Endodermal cell (in vitro differentiated cells): Measurements from ENCODE around the gene BEST4. TPM values are rescaled to one million over a fixed set of nuclear protein-coding genes. Genes with fewer than 3 reads are reported as not detected.

Source experiments
- DNase-seq: peaks from one replicate; pipeline ENCODE4 v3.0.0-alpha.2; 2017
- H3K27ac ChIP-seq: 2 replicates; pipeline ENCODE4 v1.5.1; 2013; ENCODE audit warnings: mild to moderate bottlenecking, low read depth, low read length, moderate library complexity
- H3K27me3 ChIP-seq: 2 replicates; pipeline ENCODE4 v1.6.1; 2013; ENCODE audit warnings: mild to moderate bottlenecking, low read length, moderate library complexity; ENCODE audit not compliant: insufficient read depth, control insufficient read depth, poor library complexity, severe bottlenecking
- H3K36me3 ChIP-seq: 2 replicates; pipeline ENCODE4 v1.7.0; 2013; ENCODE audit warnings: mild to moderate bottlenecking, low read length, moderate library complexity; ENCODE audit not compliant: control insufficient read depth, insufficient read depth
- H3K4me1 ChIP-seq: one replicate; pipeline ENCODE4 v1.7.0; 2013; ENCODE audit warnings: low read length; ENCODE audit not compliant: control insufficient read depth, insufficient read depth
- H3K4me3 ChIP-seq: 2 replicates; pipeline ENCODE4 v1.5.1; 2013; ENCODE audit warnings: mild to moderate bottlenecking, low read length, moderate library complexity
- H3K9ac ChIP-seq: 2 replicates; pipeline ENCODE4 v1.6.1; 2013; ENCODE audit warnings: mild to moderate bottlenecking, low read length, moderate library complexity; ENCODE audit not compliant: poor library complexity, severe bottlenecking; ENCODE audit errors: extremely low read depth
- H3K9me3 ChIP-seq: 2 replicates; pipeline ENCODE4 v1.6.1; 2013; ENCODE audit warnings: mild to moderate bottlenecking, low read length, moderate library complexity; ENCODE audit not compliant: control insufficient read depth
- H3K27ac Mint-ChIP-seq: 2 replicates; pipeline ENCODE4 v1.8.0; 2020; ENCODE audit warnings: mixed read lengths
- H3K27me3 Mint-ChIP-seq: 2 replicates; pipeline ENCODE4 v1.8.0; 2021; ENCODE audit warnings: mild to moderate bottlenecking, mixed read lengths; ENCODE audit not compliant: insufficient read depth
- H3K36me3 Mint-ChIP-seq: 2 replicates; pipeline ENCODE4 v1.8.0; 2020; ENCODE audit warnings: low read depth, mixed read lengths
- H3K4me1 Mint-ChIP-seq: 2 replicates; pipeline ENCODE4 v1.8.0; 2020; ENCODE audit warnings: mixed read lengths
- H3K4me3 Mint-ChIP-seq: 2 replicates; pipeline ENCODE4 v1.8.0; 2020; ENCODE audit warnings: mild to moderate bottlenecking, moderate library complexity, mixed read lengths
- H3K9me3 Mint-ChIP-seq: 2 replicates; pipeline ENCODE4 v1.8.0; 2020; ENCODE audit warnings: mild to moderate bottlenecking, mixed read lengths
- CTCF ChIP-seq: fragments of 200-600 bp; sonication (generic); conservative IDR thresholded peaks from 2 replicates; pipeline ENCODE4 v1.5.0; 2021; ENCODE audit warnings: antibody characterized with exemption, mild to moderate bottlenecking
- WGBS, 2 experiments: methylation state at CpG; one replicate each; pipeline versions ENCODE4 v1.1.5 to v1.1.7; 2013; ENCODE audit warnings: missing lambda C conversion rate in 2 of 2, mixed read lengths in 1 of 2; ENCODE audit not compliant: insufficient coverage in 1 of 2, insufficient read length in 1 of 2; 5-methylcytosine and 5-hydroxymethylcytosine counted together
- total RNA-seq, 2 donors: library from RNA; stranded (reverse); fragmentation: NEBNext Ultra II Directional in 1 of 2; extraction: Animal tissue kit (Norgen Biotek cat#: 25700) in 1 of 2; gene quantifications; 2 replicates in 1 of 2; 3 replicates in 1 of 2; pipeline ENCODE4 v1.2.1, GENCODE V29; 2021

BEST4 gene
- total RNA-seq, 2 donors from 2014 or later = 1.6 to 2.3 TPM

- Histone ChIP-seq H3K4me3 (no peak overlapping the region), H3K27me3 (no peaks in the 10 kb centered on the region), H3K9me3 (no peaks in the 10 kb centered on the region), H3K4me1 (no peaks in the 10 kb centered on the region), H3K9ac (no peak overlapping the region), H3K27ac (no peak overlapping the region), H3K36me3 (no peaks in the 10 kb centered on the region)
- H3K9me3 Mint-ChIP-seq = peaks cover 1% of the 10 kb centered on the region
- H3K36me3 Mint-ChIP-seq = no peaks in the 10 kb centered on the region
- H3K4me1 Mint-ChIP-seq = no peaks in the 10 kb centered on the region
- H3K27me3 Mint-ChIP-seq = peaks cover 2% of the 10 kb centered on the region
- no peak overlapping the region for H3K4me3 Mint-ChIP-seq
- no peak for TF ChIP-seq CTCF
- H3K27ac Mint-ChIP-seq = no peak overlapping the region
- WGBS, 2 experiments = 91% methylated on average over 1 of the region's 1 CpG; no CpG with 5 or more reads in 1 of the 2 experiments
- no peak for DNase-seq
Observed at GRCh38 chr1:44733784-44734183, 54.2 kb downstream of the BEST4 start.

Other genes with a start within 250 kb of the BEST4 start
- gene TMEM53, start 113.7 kb downstream of the BEST4 start, total RNA-seq = 10 to 100 TPM; 10.2 to 10.8 TPM
- 1 to 10 TPM; 3.9 to 6.3 TPM for gene ARMH1, start 113.5 kb downstream of the BEST4 start, total RNA-seq
- not detected for gene RNU5D-1, start 57.0 kb downstream of the BEST4 start, total RNA-seq
- gene KIF2C, start 48.3 kb downstream of the BEST4 start, total RNA-seq = 10 to 100 TPM; 42.0 to 72.7 TPM
- gene RPS8, start 12.6 kb downstream of the BEST4 start, total RNA-seq = 1,000 to 10,000 TPM; 2,014 to 2,050 TPM
- gene PLK3, start 12.2 kb upstream of the BEST4 start, total RNA-seq = 1 to 10 TPM; 3.3 to 9.0 TPM
- gene DYNLT4, start 19.2 kb upstream of the BEST4 start, total RNA-seq = under 1 TPM in 1 of 2 donors, not detected in 1; 0.64 TPM
- gene BTBD19, start 20.4 kb upstream of the BEST4 start, total RNA-seq = 1 to 10 TPM; 7.4 to 7.9 TPM
- 1 to 10 TPM; 1.5 to 1.6 TPM for gene PTCH2, start 55.1 kb upstream of the BEST4 start, total RNA-seq
- 10 to 100 TPM; 24.2 to 27.2 TPM for gene EIF2B3, start 198.4 kb upstream of the BEST4 start, total RNA-seq
- gene HECTD3, start 223.2 kb upstream of the BEST4 start, total RNA-seq = 10 to 100 TPM; 33.2 to 43.7 TPM
- gene UROD, start 224.1 kb upstream of the BEST4 start, total RNA-seq = 100 to 1,000 TPM in 1 of 2 donors, 10 to 100 TPM in 1; 86.8 to 107 TPM